Neuronal stem cell (in vitro differentiated cells): ENCODE measurements around the gene OTOGL.

Source experiments
- DNase-seq: peaks from one replicate; pipeline ENCODE4 v3.0.0-alpha.2; 2013; ENCODE audit warnings: low spot score
- H2AFZ ChIP-seq: one replicate; pipeline ENCODE4 v1.6.1; 2013; ENCODE audit warnings: mild to moderate bottlenecking, low read length, inconsistent platforms
- H2AK5ac ChIP-seq: 2 replicates; pipeline ENCODE4 v1.6.1; 2013; ENCODE audit warnings: low read depth, mild to moderate bottlenecking, inconsistent platforms, low read length, moderate library complexity, mixed read lengths
- H2BK120ac ChIP-seq: 2 replicates; pipeline ENCODE4 v1.6.1; 2013; ENCODE audit warnings: low read depth, mild to moderate bottlenecking, inconsistent platforms, low read length, moderate library complexity, mixed read lengths
- H2BK12ac ChIP-seq: one replicate; pipeline ENCODE4 v1.6.1; 2013; ENCODE audit warnings: low read length, inconsistent platforms
- H2BK15ac ChIP-seq: 2 replicates; pipeline ENCODE4 v1.6.1; 2013; ENCODE audit warnings: mild to moderate bottlenecking, low read length, inconsistent platforms, mixed read lengths
- H2BK5ac ChIP-seq: one replicate; pipeline ENCODE4 v1.6.1; 2013; ENCODE audit warnings: inconsistent platforms, mild to moderate bottlenecking, low read length, moderate library complexity
- H3K14ac ChIP-seq: one replicate; pipeline ENCODE4 v1.6.1; 2013; ENCODE audit warnings: low read length, inconsistent platforms
- H3K18ac ChIP-seq: 2 replicates; pipeline ENCODE4 v1.6.1; 2013; ENCODE audit warnings: low read length, inconsistent platforms
- H3K23ac ChIP-seq: 2 replicates; pipeline ENCODE4 v1.6.1; 2013; ENCODE audit warnings: low read depth, mild to moderate bottlenecking, mixed read lengths, low read length, inconsistent platforms; ENCODE audit not compliant: poor library complexity
- H3K27ac ChIP-seq: replicated peaks from 3 replicates; pipeline ENCODE4 v1.5.1; 2013; ENCODE audit warnings: low read length, inconsistent platforms
- H3K27me3 ChIP-seq, 3 experiments: 2 replicates each; pipeline ENCODE4 v1.6.1; 2013; ENCODE audit warnings: low read length in 3 of 3, mild to moderate bottlenecking in 2 of 3, inconsistent platforms in 1 of 3, low read depth in 1 of 3, mixed read lengths in 1 of 3, moderate library complexity in 1 of 3; ENCODE audit not compliant: control insufficient read depth in 3 of 3, insufficient read depth in 3 of 3
- H3K36me3 ChIP-seq, 2 donors: replicated peaks in 1 of 2; 2 replicates each; pipeline ENCODE4 v1.6.1; 2013; ENCODE audit warnings: low read length in 2 of 2; ENCODE audit not compliant: control insufficient read depth in 2 of 2, insufficient read depth in 2 of 2
- H3K4ac ChIP-seq: 2 replicates; pipeline ENCODE4 v1.6.1; 2013; ENCODE audit warnings: inconsistent platforms, mild to moderate bottlenecking, low read length, moderate library complexity
- H3K4me1 ChIP-seq, 2 donors: 1 replicate in 1 of 2; 2 replicates in 1 of 2; pipeline ENCODE4 v1.6.1; 2013; ENCODE audit warnings: low read length in 2 of 2, low read depth in 1 of 2; ENCODE audit not compliant: control insufficient read depth in 2 of 2, insufficient read depth in 1 of 2
- H3K4me2 ChIP-seq: one replicate; pipeline ENCODE4 v1.6.1; 2013; ENCODE audit warnings: mild to moderate bottlenecking, low read length, inconsistent platforms; ENCODE audit not compliant: insufficient read depth, poor library complexity, severe bottlenecking
- H3K4me3 ChIP-seq, 2 donors: 2 replicates each; pipeline ENCODE4 v1.5.1; 2013; ENCODE audit warnings: low read length in 2 of 2, mild to moderate bottlenecking in 2 of 2, inconsistent platforms in 1 of 2, moderate library complexity in 1 of 2
- H3K79me1 ChIP-seq: one replicate; pipeline ENCODE4 v1.6.1; 2013; ENCODE audit warnings: low read depth, mild to moderate bottlenecking, inconsistent platforms, low read length, moderate library complexity
- H3K9ac ChIP-seq: one replicate; pipeline ENCODE4 v1.6.1; 2013; ENCODE audit warnings: mild to moderate bottlenecking, low read depth, low read length, inconsistent platforms; ENCODE audit not compliant: poor library complexity
- H3K9me3 ChIP-seq, 2 donors: replicated peaks in 1 of 2; 2 replicates each; pipeline versions ENCODE3 to v1.6.1; 2013; ENCODE audit warnings: low read length in 2 of 2, mild to moderate bottlenecking in 2 of 2, inconsistent platforms in 1 of 2, low read depth in 1 of 2, mixed read lengths in 1 of 2, moderate library complexity in 1 of 2; ENCODE audit not compliant: control insufficient read depth in 2 of 2, insufficient read depth in 1 of 2
- H4K8ac ChIP-seq: one replicate; pipeline ENCODE4 v1.6.1; 2013; ENCODE audit warnings: low read depth, mild to moderate bottlenecking, inconsistent platforms, low read length, moderate library complexity
- H4K91ac ChIP-seq: one replicate; pipeline ENCODE4 v1.6.1; 2013; ENCODE audit warnings: low read length, low read depth, mild to moderate bottlenecking, inconsistent platforms; ENCODE audit not compliant: poor library complexity
- WGBS, 2 donors: extraction: QIAGEN DNeasy Blood & Tissue Kit; methylation state at CpG; one replicate each; pipeline ENCODE4 v1.1.7; 2013; ENCODE audit warnings: missing lambda C conversion rate in 2 of 2, mixed read lengths in 1 of 2; ENCODE audit not compliant: insufficient read length in 2 of 2, insufficient replicate concordance in 1 of 2; ENCODE audit errors: extremely low coverage in 2 of 2; 5-methylcytosine and 5-hydroxymethylcytosine counted together

OTOGL gene

DNA sequence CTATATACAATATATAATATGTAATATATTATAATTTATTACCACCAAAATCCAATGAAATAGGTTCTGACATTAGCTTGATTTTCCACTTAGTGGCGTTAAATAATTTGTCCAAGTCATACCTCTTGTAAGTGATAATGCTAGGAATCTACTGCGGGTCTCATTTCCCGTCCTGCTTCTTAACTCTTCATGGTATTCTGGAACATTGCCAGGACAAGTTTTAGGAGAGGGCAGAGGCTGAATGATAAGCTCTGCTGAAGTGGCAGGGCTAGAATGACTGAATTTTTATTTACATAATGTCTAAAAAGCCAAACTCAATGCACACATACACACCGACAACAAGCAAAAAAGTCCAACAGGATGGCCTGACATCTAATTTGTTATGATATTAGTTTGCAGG, 274.3 kb downstream of the OTOGL start:
- H3K18ac ChIP-seq = no peak overlapping the region
- no peak overlapping the region for H3K4me3 ChIP-seq
- H2AFZ ChIP-seq = no peak overlapping the region
- H3K27me3 ChIP-seq = no peaks in the 10 kb centered on the region
- no peaks in the 10 kb centered on the region for H3K79me1 ChIP-seq
- no peaks in the 10 kb centered on the region for H3K36me3 ChIP-seq
- no peak overlapping the region for H2AK5ac ChIP-seq
- H2BK15ac ChIP-seq = no peak overlapping the region
- H3K27ac ChIP-seq = no peak overlapping the region
- H4K8ac ChIP-seq = no peak overlapping the region
- H3K23ac ChIP-seq = no peak overlapping the region
- no peaks in the 10 kb centered on the region for H3K9me3 ChIP-seq
- no peak overlapping the region for H2BK12ac ChIP-seq
- H4K91ac ChIP-seq = no peak overlapping the region
- no peak overlapping the region for H2BK120ac ChIP-seq
- no peak for DNase-seq
- H3K4me2 ChIP-seq = no peak overlapping the region
- WGBS, 2 donors = no CpG with 5 or more reads among the region's 4 CpGs
- no peak overlapping the region for H2BK5ac ChIP-seq
- no peaks in the 10 kb centered on the region for H3K4me1 ChIP-seq
- no peak overlapping the region for H3K9ac ChIP-seq
- H3K14ac ChIP-seq = no peak overlapping the region
- H3K4ac ChIP-seq = no peak overlapping the region

DNA sequence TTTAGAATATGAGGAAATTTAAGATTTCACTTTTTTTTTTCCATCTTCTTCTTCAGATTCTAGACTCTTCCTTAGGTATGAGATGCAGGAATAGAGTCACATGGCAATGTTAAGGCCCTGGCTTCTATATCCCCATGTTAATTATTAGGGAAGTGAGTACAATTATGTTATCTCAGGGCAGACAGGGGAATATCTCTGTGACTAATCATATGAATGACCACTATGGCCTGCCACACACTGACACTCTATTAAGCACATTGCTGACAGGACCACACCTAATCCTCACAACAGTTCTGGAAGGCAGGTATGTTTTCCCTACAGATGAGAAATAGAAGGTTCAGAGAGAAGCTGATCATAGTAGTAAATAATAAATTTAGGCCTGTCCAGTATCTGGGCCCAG, 275.3 kb downstream of the OTOGL start:
- no peak overlapping the region for H4K8ac ChIP-seq
- H4K91ac ChIP-seq = no peak overlapping the region
- no peak overlapping the region for H2BK5ac ChIP-seq
- H2BK15ac ChIP-seq = no peak overlapping the region
- no peaks in the 10 kb centered on the region for H3K36me3 ChIP-seq
- no peaks in the 10 kb centered on the region for H3K9me3 ChIP-seq
- DNase-seq = no peak
- H3K23ac ChIP-seq = no peak overlapping the region
- no peak overlapping the region for H3K27ac ChIP-seq
- no peak overlapping the region for H2AK5ac ChIP-seq
- H3K18ac ChIP-seq = no peak overlapping the region
- H3K4ac ChIP-seq = no peak overlapping the region
- H2BK12ac ChIP-seq = no peak overlapping the region
- H3K9ac ChIP-seq = no peak overlapping the region
- no peak overlapping the region for H3K14ac ChIP-seq
- no peak overlapping the region for H2BK120ac ChIP-seq
- H3K4me2 ChIP-seq = no peak overlapping the region
- H3K4me3 ChIP-seq = no peak overlapping the region
- H2AFZ ChIP-seq = no peak overlapping the region
- no peaks in the 10 kb centered on the region for H3K4me1 ChIP-seq
- H3K79me1 ChIP-seq = no peaks in the 10 kb centered on the region
- no peaks in the 10 kb centered on the region for H3K27me3 ChIP-seq

DNA sequence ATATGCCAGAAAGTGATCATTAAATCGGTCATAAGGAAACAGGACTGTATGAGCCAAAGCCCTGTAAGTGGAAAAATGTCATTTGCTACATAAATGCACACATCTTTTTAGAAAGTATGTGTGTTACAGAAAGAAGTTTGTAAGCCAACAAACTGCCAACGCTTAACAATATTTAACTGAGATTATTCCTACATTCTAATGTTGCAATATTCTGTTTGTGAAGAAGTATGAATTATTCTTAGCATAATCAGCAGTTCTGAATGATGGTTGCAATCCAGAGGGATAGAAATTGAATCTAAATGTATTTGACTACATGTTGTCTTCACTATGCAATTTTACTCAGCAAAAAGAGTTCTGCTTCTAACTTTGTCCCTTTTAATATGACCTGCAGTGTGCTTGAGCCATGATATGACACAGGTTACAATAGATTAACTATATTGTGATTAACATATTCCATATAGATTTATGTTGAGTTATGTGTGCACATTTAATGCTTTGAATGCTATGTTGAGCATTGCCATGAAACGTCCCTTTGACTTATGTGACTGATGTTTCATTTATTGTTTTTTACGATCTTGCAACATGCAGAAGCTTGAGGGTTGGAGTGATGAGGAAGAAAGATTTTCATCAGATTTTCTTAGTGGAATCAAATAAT, 277.9 kb downstream of the OTOGL start:
- no peak overlapping the region for H3K4me3 ChIP-seq
- H3K27ac ChIP-seq = no peak overlapping the region
- no peaks in the 10 kb centered on the region for H3K9me3 ChIP-seq
- no CpG with 5 or more reads among the region's 4 CpGs for WGBS, 2 donors
- H3K9ac ChIP-seq = no peak overlapping the region
- H3K79me1 ChIP-seq = no peaks in the 10 kb centered on the region
- H2BK5ac ChIP-seq = no peak overlapping the region
- H3K18ac ChIP-seq = no peak overlapping the region
- no peak overlapping the region for H3K14ac ChIP-seq
- no peak overlapping the region for H3K4me2 ChIP-seq
- no peak overlapping the region for H4K91ac ChIP-seq
- H3K4ac ChIP-seq = no peak overlapping the region
- H3K36me3 ChIP-seq = no peaks in the 10 kb centered on the region
- H3K4me1 ChIP-seq = no peaks in the 10 kb centered on the region
- no peak overlapping the region for H2AK5ac ChIP-seq
- H3K27me3 ChIP-seq = no peaks in the 10 kb centered on the region
- DNase-seq = no peak
- no peak overlapping the region for H2BK12ac ChIP-seq
- no peak overlapping the region for H2AFZ ChIP-seq
- no peak overlapping the region for H2BK120ac ChIP-seq
- no peak overlapping the region for H3K23ac ChIP-seq
- no peak overlapping the region for H4K8ac ChIP-seq
- no peak overlapping the region for H2BK15ac ChIP-seq

GRCh38 chr12:80381121-80381520, 281.8 kb downstream of the OTOGL start:
- Histone ChIP-seq H4K8ac (no peak overlapping the region), H3K4me3 (no peak overlapping the region), H4K91ac (no peak overlapping the region), H2BK15ac (no peak overlapping the region), H2AK5ac (no peak overlapping the region), H2AFZ (no peak overlapping the region), H3K9me3 (no peaks in the 10 kb centered on the region), H3K4me2 (no peak overlapping the region), H3K14ac (no peak overlapping the region), H3K4ac (no peak overlapping the region), H2BK12ac (no peak overlapping the region), H3K4me1 (no peaks in the 10 kb centered on the region), H3K36me3 (no peaks in the 10 kb centered on the region), H3K27me3 (no peaks in the 10 kb centered on the region), H3K27ac (no peak overlapping the region), H3K9ac (no peak overlapping the region), H3K18ac (no peak overlapping the region), H3K23ac (no peak overlapping the region), H2BK120ac (no peak overlapping the region), H2BK5ac (no peak overlapping the region), H3K79me1 (no peaks in the 10 kb centered on the region)
- DNase-seq = no peak
